IMR-90 (cell line): ENCODE results near the gene TMC3.

Experiments used
- CHD1 ChIP-seq: IDR thresholded peaks from 2 replicates; pipeline ENCODE4 v1.6.1; 2012; ENCODE audit warnings: low read depth, low read length, improper control_type of control experiment
- MAFK ChIP-seq: IDR thresholded peaks from 2 replicates; pipeline ENCODE4 v1.6.1; 2012; ENCODE audit warnings: low read depth, low read length, improper control_type of control experiment
- RCOR1 ChIP-seq: IDR thresholded peaks from 2 replicates; pipeline ENCODE4 v1.6.1; 2012; ENCODE audit warnings: mild to moderate bottlenecking, low read length, improper control_type of control experiment; ENCODE audit not compliant: insufficient replicate concordance
- TF ChIP-seq, protein P1 (sequence below): conservative IDR thresholded peaks from 2 replicates; pipeline ENCODE4 v1.5.1; 2012; ENCODE audit warnings: mild to moderate bottlenecking, low read depth, low read length, improper control_type of control experiment

DNA sequence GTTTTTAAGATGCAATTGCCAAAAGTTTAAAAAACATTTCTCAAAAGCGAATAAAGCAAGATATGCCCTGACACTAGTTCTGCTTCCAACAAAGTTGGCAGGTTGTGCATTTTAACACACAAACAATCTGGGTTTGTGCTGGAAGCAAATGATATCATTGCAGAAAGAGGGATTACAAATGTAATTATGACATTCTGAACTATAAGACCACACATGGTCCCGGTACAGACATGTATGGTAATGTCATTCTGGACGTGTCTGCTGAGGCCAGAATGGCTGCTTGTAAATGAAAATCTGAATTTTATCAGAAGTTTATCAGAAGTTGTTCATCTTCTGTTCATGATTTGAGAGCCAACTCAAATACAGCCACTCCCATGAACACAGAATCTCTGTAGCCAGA lies 10.7 kb downstream of the TMC3 start:
- TF ChIP-seq, protein P1, sequence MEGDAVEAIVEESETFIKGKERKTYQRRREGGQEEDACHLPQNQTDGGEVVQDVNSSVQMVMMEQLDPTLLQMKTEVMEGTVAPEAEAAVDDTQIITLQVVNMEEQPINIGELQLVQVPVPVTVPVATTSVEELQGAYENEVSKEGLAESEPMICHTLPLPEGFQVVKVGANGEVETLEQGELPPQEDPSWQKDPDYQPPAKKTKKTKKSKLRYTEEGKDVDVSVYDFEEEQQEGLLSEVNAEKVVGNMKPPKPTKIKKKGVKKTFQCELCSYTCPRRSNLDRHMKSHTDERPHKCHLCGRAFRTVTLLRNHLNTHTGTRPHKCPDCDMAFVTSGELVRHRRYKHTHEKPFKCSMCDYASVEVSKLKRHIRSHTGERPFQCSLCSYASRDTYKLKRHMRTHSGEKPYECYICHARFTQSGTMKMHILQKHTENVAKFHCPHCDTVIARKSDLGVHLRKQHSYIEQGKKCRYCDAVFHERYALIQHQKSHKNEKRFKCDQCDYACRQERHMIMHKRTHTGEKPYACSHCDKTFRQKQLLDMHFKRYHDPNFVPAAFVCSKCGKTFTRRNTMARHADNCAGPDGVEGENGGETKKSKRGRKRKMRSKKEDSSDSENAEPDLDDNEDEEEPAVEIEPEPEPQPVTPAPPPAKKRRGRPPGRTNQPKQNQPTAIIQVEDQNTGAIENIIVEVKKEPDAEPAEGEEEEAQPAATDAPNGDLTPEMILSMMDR, result no peak
- TF ChIP-seq CHD1, result no peak
- TF ChIP-seq RCOR1, result no peak
- TF ChIP-seq MAFK, result no peak
